Tibial artery (tissue), 4 donors: ENCODE results near the gene IL36A.

ENCODE experiments used
- DNase-seq, 2 donors: peaks; one replicate each; pipeline ENCODE4 v3.0.0-alpha.2; 2019
- H3K27ac ChIP-seq, 2 donors: fragments of 200-600 bp; sonication (generic) in 1 of 2; 1 replicate in 1 of 2; 2 replicates in 1 of 2; pipeline ENCODE4 v1.5.1; 2018 to 2019; ENCODE audit warnings: mild to moderate bottlenecking in 1 of 2
- H3K27me3 ChIP-seq, 2 donors: fragments of 200-600 bp; sonication (generic) in 1 of 2; one replicate each; pipeline versions ENCODE4 v1.5.1 to v1.6.0; 2016 to 2019
- H3K36me3 ChIP-seq, 3 donors: fragments of 200-600 bp; sonication (generic) in 2 of 3; one replicate each; pipeline ENCODE4 v1.5.1; 2016 to 2019; ENCODE audit warnings: mild to moderate bottlenecking in 2 of 3
- H3K4me1 ChIP-seq, 4 donors: fragments of 200-600 bp; sonication (generic) in 2 of 4; 1 replicate in 3 of 4; 2 replicates in 1 of 4; pipeline ENCODE4 v1.5.1; 2016 to 2019
- H3K4me3 ChIP-seq, 2 donors: fragments of 200-600 bp; sonication (generic) in 1 of 2; 1 replicate in 1 of 2; 2 replicates in 1 of 2; pipeline ENCODE4 v1.5.1; 2018 to 2019; ENCODE audit warnings: mild to moderate bottlenecking in 2 of 2
- H3K9me3 ChIP-seq, 3 donors: fragments of 200-600 bp; sonication (generic) in 1 of 3; one replicate each; pipeline ENCODE4 v1.5.1; 2016 to 2019
- CTCF ChIP-seq, 2 experiments: fragments of 200-600 bp in 1 of 2; fragments of 450-650 bp in 1 of 2; IDR thresholded peaks; one replicate each; pipeline ENCODE4 v1.5.1; 2017 to 2019; ENCODE audit warnings: antibody characterized with exemption in 2 of 2, mild to moderate bottlenecking in 1 of 2, moderate library complexity in 1 of 2
- intact Hi-C: fragments of 100-400 bp; cut with DNase I; formaldehyde crosslinking; loops from one replicate; pipeline ENCODE4 v1.15.0; 2023; ENCODE audit warnings: low total_unique reads

IL36A gene

GRCh38 chr2:113057117-113057516 is 51.9 kb downstream of the IL36A start:
- Histone ChIP-seq H3K27me3 (peaks cover 0 to 6% of the 10 kb centered on the region in 2 donors), H3K9me3 (peaks cover 0 to 13% (median 0%) of the 10 kb centered on the region in 3 donors), H3K4me1 (no peaks in the 10 kb centered on the region), H3K27ac (no peak overlapping the region), H3K4me3 (no peak overlapping the region), H3K36me3 (no peaks in the 10 kb centered on the region)
- DNase-seq = no peak
- TF ChIP-seq CTCF (IDR thresholded peaks at IDR 0.05) = no peak
- intact Hi-C loops = no loop called here
